ENCODE results near the gene HOXA1. TPM values are rescaled to one million over a fixed set of nuclear protein-coding genes. Genes with fewer than 3 reads are reported as not detected.

HOXA1 gene
- total RNA-seq, 4 donors from 2014 or later = 1.6 to 2.5 (median 2.2) TPM

DNA sequence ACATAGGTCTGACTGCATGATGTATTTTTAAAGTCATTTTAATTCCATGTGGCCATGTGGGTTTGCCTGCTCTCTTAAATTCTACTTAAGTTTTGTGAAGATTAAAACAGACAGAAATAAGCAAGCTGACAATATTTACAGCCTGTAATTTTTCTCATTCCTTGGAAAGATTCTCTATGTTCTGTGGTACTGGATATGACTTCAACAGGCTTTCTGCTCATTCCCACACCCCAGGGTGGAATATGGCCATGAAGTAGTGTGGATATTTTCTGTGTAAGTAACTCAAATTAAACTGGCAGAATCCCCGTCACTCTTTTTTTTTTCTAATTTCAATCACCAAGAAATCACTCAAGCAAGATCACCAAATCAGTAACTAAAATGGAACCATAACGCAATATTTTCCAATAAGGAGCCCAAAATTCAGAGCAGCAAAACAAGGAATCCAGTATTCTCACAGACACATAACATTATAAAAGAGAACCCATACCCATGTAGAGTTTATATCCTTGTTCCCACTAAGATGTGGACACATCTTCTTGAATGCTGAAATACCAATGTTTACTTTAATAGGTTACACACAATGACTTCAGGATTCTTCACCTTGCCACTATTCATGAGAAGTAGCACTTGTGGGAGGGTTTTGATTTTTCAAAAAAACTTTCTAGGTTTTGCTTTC, 42.0 kb upstream of the HOXA1 start:
- Histone ChIP-seq H3K9me3 (no peaks in the 10 kb centered on the region), H3K36me3 (no peaks in the 10 kb centered on the region), H3K4me3 (no peak overlapping the region), H3K27ac (peak overlapping the region in 3 of 4 donors; percentile 79 to 92 (median 86)), H3K27me3 (peaks cover 0 to 41% (median 0%) of the 10 kb centered on the region in 4 donors), H3K4me1 (peaks cover 14 to 64% (median 14%) of the 10 kb centered on the region in 3 donors)
- TF ChIP-seq POLR2A (IDR thresholded peaks at IDR 0.05) = no peak
- TF ChIP-seq, protein P1, sequence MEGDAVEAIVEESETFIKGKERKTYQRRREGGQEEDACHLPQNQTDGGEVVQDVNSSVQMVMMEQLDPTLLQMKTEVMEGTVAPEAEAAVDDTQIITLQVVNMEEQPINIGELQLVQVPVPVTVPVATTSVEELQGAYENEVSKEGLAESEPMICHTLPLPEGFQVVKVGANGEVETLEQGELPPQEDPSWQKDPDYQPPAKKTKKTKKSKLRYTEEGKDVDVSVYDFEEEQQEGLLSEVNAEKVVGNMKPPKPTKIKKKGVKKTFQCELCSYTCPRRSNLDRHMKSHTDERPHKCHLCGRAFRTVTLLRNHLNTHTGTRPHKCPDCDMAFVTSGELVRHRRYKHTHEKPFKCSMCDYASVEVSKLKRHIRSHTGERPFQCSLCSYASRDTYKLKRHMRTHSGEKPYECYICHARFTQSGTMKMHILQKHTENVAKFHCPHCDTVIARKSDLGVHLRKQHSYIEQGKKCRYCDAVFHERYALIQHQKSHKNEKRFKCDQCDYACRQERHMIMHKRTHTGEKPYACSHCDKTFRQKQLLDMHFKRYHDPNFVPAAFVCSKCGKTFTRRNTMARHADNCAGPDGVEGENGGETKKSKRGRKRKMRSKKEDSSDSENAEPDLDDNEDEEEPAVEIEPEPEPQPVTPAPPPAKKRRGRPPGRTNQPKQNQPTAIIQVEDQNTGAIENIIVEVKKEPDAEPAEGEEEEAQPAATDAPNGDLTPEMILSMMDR (IDR thresholded peaks at IDR 0.05) = no peak
- intact Hi-C loops (cut with DNase I) = no loop called here
- no peak for DNase-seq
- WGBS, 2 donors = 90% methylated on average over 2 of the region's 2 CpGs

GRCh38 chr7:27134392-27134791, 38.6 kb upstream of the HOXA1 start:
- Histone ChIP-seq H3K27ac (peak overlapping the region in 3 of 4 donors; percentile 16 to 63 (median 56)), H3K27me3 (peaks cover 0 to 16% (median 0%) of the 10 kb centered on the region in 4 donors), H3K4me1 (peaks cover 14 to 61% (median 18%) of the 10 kb centered on the region in 3 donors), H3K4me3 (no peak overlapping the region), H3K9me3 (no peaks in the 10 kb centered on the region), H3K36me3 (no peaks in the 10 kb centered on the region)
- TF ChIP-seq POLR2A (IDR thresholded peaks at IDR 0.05) = no peak
- TF ChIP-seq, protein P1 (IDR thresholded peaks at IDR 0.05) = no peak
- no peak for DNase-seq
- intact Hi-C loops (cut with DNase I) = no loop called here
- 0 to 2% methylated on average over 2 of the region's 2 CpGs for WGBS, 2 donors

- Histone ChIP-seq H3K27me3 (peaks cover 0 to 9% (median 0%) of the 10 kb centered on the region in 4 donors), H3K4me1 (peaks cover 14 to 69% (median 20%) of the 10 kb centered on the region in 3 donors), H3K4me3 (no peak overlapping the region), H3K36me3 (no peaks in the 10 kb centered on the region), H3K27ac (peak overlapping the region in 3 of 4 donors; percentile 16 to 63 (median 56)), H3K9me3 (no peaks in the 10 kb centered on the region)
- intact Hi-C loops (cut with DNase I) = no loop called here
- DNase-seq = no peak
- 72 to 77% methylated on average over 18 of the region's 18 CpGs for WGBS, 2 donors
- no peak for TF ChIP-seq POLR2A (IDR thresholded peaks at IDR 0.05)
- TF ChIP-seq, protein P1 (IDR thresholded peaks at IDR 0.05) = no peak
These were observed 37.8 kb upstream of the HOXA1 start for GRCh38 chr7:27133409-27134231.

DNA sequence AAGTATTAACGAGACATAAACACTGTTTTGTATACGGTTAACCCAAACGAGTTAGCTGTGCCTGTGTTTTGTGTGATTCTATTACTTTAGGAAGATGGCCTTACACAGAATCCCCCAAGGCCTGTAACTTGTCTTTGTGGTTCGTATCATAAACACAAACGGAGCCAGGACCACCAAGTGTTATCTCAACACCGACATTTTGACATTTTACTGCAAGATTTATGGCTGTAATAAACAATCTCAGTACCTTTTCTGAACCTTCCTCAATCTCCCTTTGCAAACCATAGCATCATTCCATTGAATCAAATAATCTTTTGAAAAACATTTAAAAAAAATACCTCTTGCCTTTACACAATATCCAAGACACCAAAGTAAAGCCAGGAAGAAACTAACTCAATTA, 37.2 kb upstream of the HOXA1 start:
- H3K9me3 ChIP-seq = no peaks in the 10 kb centered on the region
- WGBS, 2 donors = 77 to 81% methylated on average over 6 of the region's 6 CpGs
- H3K27ac ChIP-seq = no peak overlapping the region
- no peak for DNase-seq
- no peak overlapping the region for H3K4me3 ChIP-seq
- TF ChIP-seq POLR2A (IDR thresholded peaks at IDR 0.05) = no peak
- TF ChIP-seq, protein P1 (IDR thresholded peaks at IDR 0.05) = no peak
- intact Hi-C loops (cut with DNase I) = no loop called here
- peaks cover 0 to 9% (median 0%) of the 10 kb centered on the region in 4 donors for H3K27me3 ChIP-seq
- H3K4me1 ChIP-seq = peaks cover 14 to 75% (median 27%) of the 10 kb centered on the region in 3 donors
- H3K36me3 ChIP-seq = no peaks in the 10 kb centered on the region

DNA sequence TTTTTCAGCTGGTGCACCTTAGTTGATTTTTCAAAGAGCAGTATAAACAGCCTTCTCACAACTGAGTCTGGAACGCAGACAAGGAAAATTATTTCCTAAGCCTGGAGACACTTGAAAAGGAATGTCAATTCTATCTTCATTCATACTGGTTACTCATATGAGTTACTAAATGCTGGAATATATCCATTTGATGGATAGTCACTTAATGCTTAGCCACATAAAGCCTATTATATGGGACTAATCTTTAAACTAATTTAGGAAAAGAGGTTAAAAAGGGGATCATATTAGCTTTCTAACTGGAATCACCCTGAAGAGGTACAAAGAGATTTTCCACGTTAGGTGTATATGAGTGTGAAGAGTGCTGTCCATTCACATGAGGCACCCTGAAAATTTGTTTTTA, 36.4 kb upstream of the HOXA1 start:
- TF ChIP-seq POLR2A (IDR thresholded peaks at IDR 0.05) = no peak
- TF ChIP-seq, protein P1 (IDR thresholded peaks at IDR 0.05) = no peak
- Histone ChIP-seq H3K27ac (no peak overlapping the region), H3K36me3 (no peaks in the 10 kb centered on the region), H3K9me3 (no peaks in the 10 kb centered on the region), H3K27me3 (peaks cover 0 to 7% (median 0%) of the 10 kb centered on the region in 4 donors), H3K4me1 (peaks cover 14 to 81% (median 34%) of the 10 kb centered on the region in 3 donors), H3K4me3 (no peak overlapping the region)
- 48 to 52% methylated on average over 2 of the region's 2 CpGs for WGBS, 2 donors
- no peak for DNase-seq
- intact Hi-C loops (cut with DNase I) = no loop called here

Data from esophagus squamous epithelium (tissue), 5 donors.